HG02885 (cell line): ENCODE data around the gene BNIP2.
"Not testable (repeated sequence)": the region's sequence is repeated elsewhere in the genome, so short reads cannot be mapped to it uniquely, and the experiment has no call there.

Experiments used
- ATAC-seq: cut with Tn5 transposase; IDR thresholded peaks from one replicate; pipeline ENCODE4 v1.9.1; 2021; ENCODE audit warnings: mild to moderate bottlenecking; ENCODE audit not compliant: unreplicated experiment, poor library complexity

BNIP2 gene

DNA sequence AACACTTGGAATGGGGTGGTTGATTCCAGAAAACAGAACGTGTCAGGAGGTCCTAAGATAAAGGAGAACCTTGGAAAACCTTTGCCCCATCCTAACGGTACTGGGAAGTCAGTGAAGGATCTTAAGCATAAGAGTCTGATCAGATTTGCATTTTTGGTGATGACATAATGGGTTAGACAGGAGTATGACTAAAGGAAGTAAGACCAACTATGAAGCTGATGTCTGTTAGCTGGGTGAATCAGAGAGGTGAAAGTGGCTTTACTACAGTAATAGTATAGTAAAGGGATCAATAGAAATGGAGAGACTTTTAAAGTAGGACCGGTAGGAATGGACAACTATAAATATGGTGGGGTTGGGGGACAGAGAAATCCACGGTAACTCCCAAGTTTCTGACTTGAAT lies 44.4 kb downstream of the BNIP2 start:
- no peak for ATAC-seq

DNA sequence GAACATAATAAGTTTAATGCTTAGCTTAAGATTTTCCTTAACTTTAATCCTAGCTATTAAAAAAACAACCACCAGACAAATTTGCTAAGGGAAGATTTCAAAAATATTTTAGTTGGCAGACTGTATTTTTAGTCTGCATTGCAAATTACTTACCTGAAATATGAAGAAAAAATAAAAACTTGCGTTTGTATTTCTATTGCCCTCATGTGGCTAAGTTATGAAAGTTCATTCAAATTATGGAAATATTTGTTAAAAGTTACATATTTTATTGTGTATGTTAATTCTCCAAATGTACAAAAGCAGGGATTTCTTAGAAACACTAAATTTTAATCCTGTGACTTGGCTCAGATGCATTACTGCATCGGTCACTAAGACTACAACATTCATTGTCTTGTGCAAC lies 46.8 kb downstream of the BNIP2 start:
- ATAC-seq = no peak

DNA sequence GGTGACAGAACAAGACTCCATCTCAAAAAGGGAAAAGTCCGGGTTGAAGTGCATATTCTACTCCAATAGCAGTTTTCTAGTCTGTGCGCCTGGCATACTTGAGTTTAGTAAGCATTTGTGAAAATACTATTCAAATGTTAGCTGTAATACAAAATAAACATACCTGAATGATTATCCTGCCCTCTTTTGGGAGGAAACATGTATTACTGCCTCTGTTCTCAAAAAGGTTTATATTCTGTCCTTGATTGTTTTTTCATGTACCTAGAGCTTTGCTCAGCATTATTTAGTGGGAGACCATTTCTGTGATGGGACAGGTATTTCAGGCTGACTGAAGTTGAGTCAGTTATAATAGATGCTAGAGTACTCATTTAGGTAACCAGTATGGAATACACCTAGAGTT lies 51.6 kb downstream of the BNIP2 start:
- ATAC-seq = not testable (repeated sequence)

DNA sequence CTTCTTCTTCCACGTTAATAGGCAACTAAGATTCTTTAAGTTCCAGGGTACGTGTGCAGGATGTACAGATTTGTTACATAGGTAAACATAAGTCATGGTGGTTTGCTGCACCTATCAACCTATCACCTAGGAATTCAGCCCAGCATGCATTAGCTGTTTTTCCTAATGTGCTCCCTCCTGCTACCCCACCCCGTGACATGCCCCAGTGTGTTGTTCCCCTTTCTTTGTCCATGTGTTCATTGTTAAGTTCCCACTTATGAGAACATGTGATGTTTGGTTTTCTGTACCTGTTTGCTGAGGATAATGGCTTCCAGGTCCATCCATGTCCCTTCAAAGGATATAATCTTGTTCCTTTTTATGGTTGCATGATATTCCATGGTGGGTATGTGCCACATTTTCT lies 52.9 kb downstream of the BNIP2 start:
- no peak for ATAC-seq

DNA sequence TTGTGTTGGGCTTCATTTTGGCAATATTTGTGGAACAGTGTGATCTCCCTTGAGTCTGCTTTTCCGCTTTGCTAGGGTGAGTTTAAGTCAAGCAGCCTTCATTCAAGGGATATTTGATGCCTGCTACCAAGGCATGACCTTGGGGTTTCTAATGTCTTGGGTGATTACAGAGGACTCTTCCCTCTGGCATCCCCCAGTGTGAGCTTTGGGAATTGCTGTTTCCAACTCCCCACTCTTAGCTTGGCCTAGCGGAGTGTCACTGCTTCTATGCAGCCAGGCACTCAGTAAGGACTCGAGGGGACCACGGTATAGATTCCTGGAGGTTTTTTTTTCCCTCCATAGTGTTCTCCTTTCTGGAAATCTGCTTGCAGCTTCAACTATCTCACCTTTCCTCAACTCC lies 56.4 kb downstream of the BNIP2 start:
- ATAC-seq = no peak

DNA sequence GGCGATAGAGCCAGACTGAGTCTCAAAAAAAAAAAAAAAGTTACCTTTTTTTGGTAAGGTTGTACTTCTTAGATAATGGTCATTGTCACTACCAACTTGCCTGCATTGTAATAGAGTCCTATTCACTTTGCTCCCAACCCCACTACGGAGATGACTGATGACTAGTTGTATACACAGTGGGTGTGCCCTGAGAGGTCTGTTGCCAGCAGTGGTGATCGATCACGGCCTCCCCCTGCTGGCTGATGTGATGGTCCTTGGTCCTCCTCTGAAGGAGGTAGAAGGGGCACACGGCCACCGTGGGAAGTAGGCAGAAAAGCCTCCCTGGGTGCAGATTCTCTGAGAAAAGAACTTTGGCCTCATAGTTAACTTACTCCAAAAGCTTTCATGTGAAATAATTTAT lies 66.8 kb downstream of the BNIP2 start:
- no peak for ATAC-seq

DNA sequence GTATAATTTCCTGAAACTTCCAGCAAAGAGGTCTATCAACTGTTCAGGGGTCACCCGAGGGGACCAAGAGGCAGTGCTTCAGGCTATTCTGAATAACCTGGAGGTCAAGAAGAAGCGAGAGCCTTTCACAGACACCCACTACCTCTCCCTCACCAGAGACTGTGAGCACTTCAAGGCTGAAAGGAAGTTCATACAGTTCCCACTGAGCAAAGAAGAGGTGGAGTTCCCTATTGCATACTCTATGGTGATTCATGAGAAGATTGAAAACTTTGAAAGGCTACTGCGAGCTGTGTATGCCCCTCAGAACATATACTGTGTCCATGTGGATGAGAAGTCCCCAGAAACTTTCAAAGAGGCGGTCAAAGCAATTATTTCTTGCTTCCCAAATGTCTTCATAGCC lies 70.7 kb downstream of the BNIP2 start:
- ATAC-seq = no peak

DNA sequence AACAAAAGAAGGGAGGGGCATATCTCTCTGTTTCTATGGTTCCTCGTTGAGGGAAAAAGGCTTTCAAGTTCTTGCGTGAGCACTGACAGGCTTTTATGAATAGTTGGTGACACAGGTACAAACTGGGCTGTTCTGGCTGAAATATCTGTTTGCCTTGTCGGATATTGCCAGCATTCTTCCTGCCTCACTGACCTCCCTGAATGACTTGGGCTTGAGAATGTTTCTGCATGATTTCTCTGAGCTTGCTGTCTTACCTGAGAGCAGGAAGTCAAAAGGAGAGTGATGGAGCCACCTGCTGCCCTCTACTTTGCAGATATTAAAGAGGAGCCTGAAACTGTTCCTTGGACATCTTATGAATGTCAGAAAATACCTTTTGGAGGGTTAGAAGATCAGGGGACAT lies 72.7 kb downstream of the BNIP2 start:
- ATAC-seq = no peak

DNA sequence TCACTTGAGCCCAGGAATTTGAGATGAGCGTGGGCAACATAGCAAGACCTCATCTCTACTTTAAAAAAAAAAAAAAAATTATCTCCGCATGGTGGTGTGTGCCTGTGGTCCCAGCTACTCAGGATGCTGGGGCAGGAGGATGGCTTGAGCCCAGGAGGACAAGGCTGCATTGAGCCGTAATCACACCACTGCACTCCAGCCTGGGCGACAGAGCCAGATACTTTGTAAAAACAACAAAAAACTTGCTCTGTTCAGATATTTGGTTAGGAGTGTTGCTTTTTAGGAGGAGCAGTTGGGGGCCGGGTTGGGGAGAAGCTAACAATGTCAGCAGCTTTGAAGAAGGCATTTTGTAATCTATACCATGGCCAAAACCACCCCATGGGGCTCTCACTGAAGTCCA lies 73.5 kb downstream of the BNIP2 start:
- ATAC-seq = no peak

DNA sequence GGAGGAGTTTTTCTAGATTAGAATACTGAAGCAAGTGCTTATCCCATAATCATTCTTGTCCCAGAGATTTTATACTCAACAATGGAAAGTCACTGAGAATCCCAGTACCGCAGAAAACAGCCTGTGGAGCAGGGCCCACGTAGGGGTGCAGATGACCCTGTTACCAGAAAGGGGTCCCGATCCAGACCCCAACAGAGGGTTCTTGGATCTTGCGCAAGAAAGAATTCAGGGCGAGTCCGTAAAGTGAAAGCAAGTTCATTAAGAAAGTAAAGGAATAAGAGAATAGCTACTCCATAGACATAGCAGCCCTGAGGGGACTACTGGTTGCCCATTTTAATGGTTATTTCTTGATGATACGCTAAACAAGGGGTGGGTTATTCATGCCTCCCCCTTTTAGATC lies 75.0 kb downstream of the BNIP2 start:
- ATAC-seq = no peak

DNA sequence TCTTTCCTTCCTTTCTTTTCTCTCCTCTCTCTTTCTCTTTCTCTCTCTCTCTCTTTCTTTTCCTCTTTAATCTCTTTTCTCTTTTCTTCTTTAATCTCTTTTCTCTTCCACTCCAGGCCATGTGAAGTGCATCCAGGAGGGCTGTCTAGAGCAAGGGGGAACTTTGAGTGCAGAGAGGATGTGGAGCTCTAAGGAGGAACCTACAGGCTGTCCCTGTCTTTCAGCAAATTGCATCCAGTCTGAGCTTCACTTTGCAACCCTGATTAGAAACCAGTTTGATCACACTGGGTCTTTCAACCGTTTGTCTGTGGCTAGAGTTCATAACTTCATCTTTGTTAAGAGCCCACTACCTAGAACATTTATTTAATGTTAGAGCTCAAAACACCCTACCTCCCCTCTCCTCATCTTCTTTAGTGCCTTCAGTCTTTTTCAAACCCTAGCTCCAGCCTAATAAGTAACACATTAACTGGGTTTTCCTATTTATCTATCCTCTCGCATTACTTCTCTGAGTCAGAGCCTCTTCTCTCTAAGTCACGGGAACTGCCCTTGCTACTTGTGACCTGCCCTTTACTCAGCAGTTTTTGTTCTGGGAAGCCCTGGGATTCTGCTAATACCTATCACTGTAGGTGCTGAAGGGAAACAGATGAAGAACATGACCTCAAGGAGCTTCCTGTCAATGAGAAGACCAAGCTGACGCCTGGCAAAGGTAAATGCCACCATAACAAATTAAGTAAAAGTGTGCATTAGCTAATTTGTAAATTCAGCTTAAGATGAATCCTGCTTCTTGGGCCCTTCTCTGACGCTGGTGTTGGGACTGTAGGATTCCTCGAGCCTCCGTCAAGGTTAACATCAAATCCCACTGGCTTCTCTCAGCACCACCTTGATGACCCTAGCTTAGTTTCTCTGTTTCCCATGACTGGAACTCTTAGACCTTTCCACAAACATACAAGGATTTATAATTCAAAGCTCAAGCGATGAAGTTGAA lies 77.6 kb downstream of the BNIP2 start, which contains the start of gene GCNT3:
GCNT3 (plus strand) TSS at position 508 of the 985 bp plus-strand sequence. CDS start 6,456 bp downstream, outside the sequence.
- ATAC-seq = no peak

DNA sequence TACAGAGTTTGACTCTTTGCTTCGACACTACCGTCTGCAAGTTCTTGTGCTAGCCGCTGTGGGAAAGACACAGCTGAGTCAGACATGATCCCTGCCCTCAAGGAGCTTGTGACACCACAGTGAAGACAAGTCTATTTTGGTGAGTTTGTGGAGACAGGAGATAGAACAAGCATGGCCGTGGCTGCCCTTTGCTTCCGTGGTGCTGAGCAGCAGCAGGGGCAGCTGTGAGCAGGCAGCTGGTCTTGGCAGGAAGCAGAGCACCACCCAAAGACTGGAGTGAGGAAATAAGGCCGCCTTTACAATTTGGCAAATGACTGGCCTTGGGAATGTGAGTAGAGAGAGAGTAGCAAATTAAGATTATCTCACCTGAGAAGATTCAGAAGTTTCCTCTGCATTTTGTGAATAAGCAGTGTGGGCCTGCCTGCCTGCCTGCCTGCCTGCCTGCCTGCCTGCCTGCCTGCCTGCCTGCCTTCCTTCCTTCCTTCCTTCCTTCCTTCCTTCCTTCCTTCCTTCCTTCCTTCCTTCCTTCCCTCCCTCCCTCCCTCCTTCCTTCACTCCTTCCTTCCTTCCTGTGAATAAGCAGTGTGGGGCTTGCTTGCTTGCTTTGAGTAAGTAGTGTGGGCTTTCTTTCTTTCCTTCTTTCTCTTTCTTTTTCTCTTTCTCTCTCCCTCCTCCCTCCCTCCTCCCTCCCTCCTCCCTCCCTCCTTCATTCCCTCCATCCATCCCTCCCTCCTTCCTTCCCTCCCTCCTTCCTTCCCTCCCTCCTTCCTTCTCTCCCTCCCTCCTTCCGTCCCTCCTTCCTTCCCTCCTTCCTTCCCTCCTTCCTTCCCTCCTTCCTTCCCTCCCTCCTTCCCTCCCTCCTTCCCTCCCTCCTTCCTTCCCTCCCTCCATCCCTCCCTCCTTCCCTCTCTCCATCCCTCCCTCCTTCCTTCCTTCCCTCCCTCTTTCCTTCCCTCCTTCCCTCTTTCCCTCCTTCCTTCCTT lies 79.1 kb downstream of the BNIP2 start:
- no peak for ATAC-seq
